Right lobe of liver (tissue), 4 donors: ENCODE results near the gene ETFRF1.

Experiments
- CTCF ChIP-seq, 4 donors: fragments of 200-600 bp in 3 of 4; fragments of 450-650 bp in 1 of 4; IDR thresholded peaks; one replicate each; pipeline versions ENCODE4 v1.5.1 to v1.8.0; 2016 to 2022; ENCODE audit warnings: antibody characterized with exemption in 4 of 4, mild to moderate bottlenecking in 2 of 4
- POLR2A ChIP-seq: fragments of 450-650 bp; IDR thresholded peaks from one replicate; pipeline ENCODE4 v1.6.1; 2017; ENCODE audit warnings: antibody characterized with exemption, mild to moderate bottlenecking
- donor health status: DM: no; HTN: no; CAD: no.
- donor health status: DM: no; HTN: no; CAD: no.
- donor health status: DM: no; HTN: yes; CAD: no.

- TF ChIP-seq POLR2A (no peak), CTCF (IDR thresholded peaks at IDR 0.05) (no peak)
Measured at GRCh38 chr12:25249931-25250738, 55.1 kb downstream of the ETFRF1 start.
